Fibroblast of lung (primary cell): ENCODE measurements around the gene TMEFF2. TPM values are rescaled to one million over a fixed set of nuclear protein-coding genes. Genes with fewer than 3 reads are reported as not detected.

Experiments used
- DNase-seq, 2 donors: peaks; one replicate each; pipeline versions ENCODE4 v3.0.0 to v3.0.0-alpha.2; 2010; ENCODE audit warnings: low read depth in 2 of 2
- H2AFZ ChIP-seq: 2 replicates; pipeline ENCODE4 v1.5.1; 2012; ENCODE audit warnings: low read length, control low read depth, inconsistent platforms
- H3K27ac ChIP-seq: 2 replicates; pipeline ENCODE4 v1.5.1; 2011; ENCODE audit warnings: low read length, control low read depth; ENCODE audit not compliant: insufficient read depth
- H3K27me3 ChIP-seq: 2 replicates; pipeline ENCODE4 v1.5.1; 2011; ENCODE audit warnings: mild to moderate bottlenecking, low read length; ENCODE audit not compliant: control insufficient read depth, insufficient read depth
- H3K36me3 ChIP-seq: 2 replicates; pipeline ENCODE4 v1.5.1; 2011; ENCODE audit warnings: low read length; ENCODE audit not compliant: control insufficient read depth, insufficient read depth
- H3K4me1 ChIP-seq: 2 replicates; pipeline ENCODE4 v1.5.1; 2011; ENCODE audit warnings: low read length; ENCODE audit not compliant: control insufficient read depth, insufficient read depth; ENCODE audit errors: extremely low read depth
- H3K4me2 ChIP-seq: 2 replicates; pipeline ENCODE4 v1.5.1; 2011; ENCODE audit warnings: low read length, control low read depth; ENCODE audit not compliant: insufficient read depth; ENCODE audit errors: extremely low read depth
- H3K4me3 ChIP-seq, 4 experiments: fragments of 200-600 bp in 1 of 4; sonication (generic) in 1 of 4; replicated peaks in 1 of 4; 2 replicates each; pipeline ENCODE4 v1.5.1; 2011 to 2016; ENCODE audit warnings: low read length in 4 of 4, low read depth in 3 of 4, mild to moderate bottlenecking in 3 of 4, control low read depth in 2 of 4, inconsistent platforms in 1 of 4, mixed read lengths in 1 of 4; ENCODE audit not compliant: insufficient read depth in 1 of 4; ENCODE audit errors: control extremely low read depth in 1 of 4
- H3K79me2 ChIP-seq: 2 replicates; pipeline ENCODE4 v1.5.1; 2012; ENCODE audit warnings: mild to moderate bottlenecking, low read length, inconsistent platforms; ENCODE audit not compliant: control insufficient read depth, insufficient read depth
- H3K9ac ChIP-seq: 2 replicates; pipeline ENCODE4 v1.5.1; 2011; ENCODE audit warnings: mild to moderate bottlenecking, low read length, control low read depth; ENCODE audit not compliant: insufficient read depth
- H3K9me3 ChIP-seq: 2 replicates; pipeline ENCODE4 v1.5.1; 2012; ENCODE audit warnings: low read depth, low read length; ENCODE audit not compliant: control insufficient read depth, insufficient read depth
- H4K20me1 ChIP-seq: 2 replicates; pipeline ENCODE4 v1.5.1; 2011; ENCODE audit warnings: low read length; ENCODE audit not compliant: control insufficient read depth, insufficient read depth; ENCODE audit errors: extremely low read depth
- CTCF ChIP-seq, 2 donors: IDR thresholded peaks in 1 of 2; conservative IDR thresholded peaks in 1 of 2; 1 replicate in 1 of 2; 2 replicates in 1 of 2; pipeline ENCODE4 v1.5.1; 2011 to 2012; ENCODE audit warnings: low read length in 2 of 2, control low read depth in 1 of 2, inconsistent platforms in 1 of 2, low read depth in 1 of 2, mild to moderate bottlenecking in 1 of 2
- EZH2 ChIP-seq: IDR thresholded peaks from 2 replicates; pipeline ENCODE4 v1.5.1; 2012; ENCODE audit warnings: low read length, control low read depth, mild to moderate bottlenecking; ENCODE audit errors: missing control alignments
- polyA plus RNA-seq, 2 donors: library from polyadenylated mRNA; depleted of rRNA in 1 of 2; stranded (reverse) in 1 of 2; unstranded in 1 of 2; fragments of >200 nt; gene quantifications; 2 replicates each; pipeline ENCODE4 v1.2.1, GENCODE V29; 2011 to 2012; ENCODE audit warnings: missing spikeins in 1 of 2
- total RNA-seq: library from RNA; depleted of rRNA; stranded (reverse); fragments of >200 nt; gene quantifications from 2 replicates; pipeline ENCODE4 v1.2.1, GENCODE V29; 2014

The TMEFF2 gene
- total and polyA plus RNA-seq, 2 donors (not counting 1 experiment from before 2014, with no cell fraction given) = 0.33 to 0.87 TPM

- Histone ChIP-seq H3K9me3 (no peaks in the 10 kb centered on the region), H4K20me1 (no peaks in the 10 kb centered on the region), H3K27ac (no peak overlapping the region), H3K4me3 (no peak overlapping the region), H3K4me1 (no peaks in the 10 kb centered on the region), H3K36me3 (no peaks in the 10 kb centered on the region), H3K4me2 (no peak overlapping the region), H3K27me3 (no peaks in the 10 kb centered on the region), H3K9ac (no peak overlapping the region), H3K79me2 (no peaks in the 10 kb centered on the region), H2AFZ (no peak overlapping the region)
- TF ChIP-seq CTCF (conservative IDR thresholded peaks at IDR 0.05 in 1 of 2, IDR thresholded peaks at IDR 0.05 in 1 of 2; ENCODE audit: low read depth in 1 of 2, low read length in 2 of 2) (no peak), EZH2 (no peak)
- peak in 1 of 2 donors; percentile 13 for DNase-seq
Observed at GRCh38 chr2:192230889-192231453, 36.2 kb upstream of the TMEFF2 start.

- no peak overlapping the region for H3K27ac ChIP-seq
- H2AFZ ChIP-seq = no peak overlapping the region
- H3K4me3 ChIP-seq = no peak overlapping the region
- TF ChIP-seq EZH2 = no peak
- TF ChIP-seq CTCF (conservative IDR thresholded peaks at IDR 0.05 in 1 of 2, IDR thresholded peaks at IDR 0.05 in 1 of 2; ENCODE audit: low read depth in 1 of 2, low read length in 2 of 2) = no peak
- no peak overlapping the region for H3K4me2 ChIP-seq
- H3K27me3 ChIP-seq = no peaks in the 10 kb centered on the region
- H3K4me1 ChIP-seq = no peaks in the 10 kb centered on the region
- no peak overlapping the region for H3K9ac ChIP-seq
- H3K36me3 ChIP-seq = no peaks in the 10 kb centered on the region
- H3K9me3 ChIP-seq = no peaks in the 10 kb centered on the region
- H4K20me1 ChIP-seq = no peaks in the 10 kb centered on the region
- no peaks in the 10 kb centered on the region for H3K79me2 ChIP-seq
- DNase-seq = peak in 1 of 2 donors; percentile 27
Observed at GRCh38 chr2:192228685-192229084, 34.0 kb upstream of the TMEFF2 start.

GRCh38 chr2:192218970-192219369 is 24.2 kb upstream of the TMEFF2 start:
- no peaks in the 10 kb centered on the region for H3K36me3 ChIP-seq
- TF ChIP-seq EZH2 (no peak), CTCF (conservative IDR thresholded peaks at IDR 0.05 in 1 of 2, IDR thresholded peaks at IDR 0.05 in 1 of 2; ENCODE audit: low read depth in 1 of 2, low read length in 2 of 2) (no peak)
- no peaks in the 10 kb centered on the region for H3K27me3 ChIP-seq

More at GRCh38 chr2:192218970-192219369, 24.2 kb upstream of the TMEFF2 start:
- no peak for DNase-seq
- H3K27ac ChIP-seq = no peak overlapping the region
- H2AFZ ChIP-seq = no peak overlapping the region
- H3K4me2 ChIP-seq = no peak overlapping the region
- H3K9ac ChIP-seq = no peak overlapping the region
- H3K79me2 ChIP-seq = no peaks in the 10 kb centered on the region
- H3K4me1 ChIP-seq = no peaks in the 10 kb centered on the region
- H3K4me3 ChIP-seq = no peak overlapping the region
- H3K9me3 ChIP-seq = no peaks in the 10 kb centered on the region
- no peaks in the 10 kb centered on the region for H4K20me1 ChIP-seq
